ENCODE measurements around the gene MYCBP2.
"Not testable (repeated sequence)": the region's sequence is repeated elsewhere in the genome, so short reads cannot be mapped to it uniquely, and the experiment has no call there.

MYCBP2 gene

DNA sequence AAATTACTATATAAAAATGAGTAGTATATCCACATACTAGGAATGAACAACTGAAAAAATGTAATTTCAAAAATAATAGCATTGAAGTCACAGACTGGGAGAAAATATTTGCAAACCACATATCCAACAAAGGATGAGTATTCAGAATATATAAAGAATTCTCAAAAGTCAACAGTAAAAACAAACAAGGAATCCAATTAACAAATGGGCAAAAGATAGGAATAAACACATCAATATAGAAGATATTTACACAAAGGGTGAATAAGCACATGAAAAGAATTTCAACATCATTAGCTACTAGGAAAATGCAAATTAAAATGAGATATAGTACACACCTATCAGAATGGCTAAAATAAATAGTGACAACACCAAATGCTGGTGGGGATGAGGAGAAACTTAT is 37.0 kb downstream of the MYCBP2 start:
- no peak overlapping the region for H2AK5ac ChIP-seq (ENCODE audit: low read length)
- no peak overlapping the region for H3K56ac ChIP-seq (ENCODE audit: low read length)
- H3K4me1 ChIP-seq (ENCODE audit: control insufficient read depth, low read depth, low read length), result no peaks in the 10 kb centered on the region
- H4K8ac ChIP-seq (ENCODE audit: low read depth, low read length), result no peak overlapping the region
- no peak overlapping the region for H3K4me3 ChIP-seq (ENCODE audit: low read length)
- no peak for DNase-seq
- no peak overlapping the region for H2BK120ac ChIP-seq (ENCODE audit: low read depth, low read length)
- H2BK5ac ChIP-seq (ENCODE audit: low read length), result no peak overlapping the region
- no peak overlapping the region for H4K5ac ChIP-seq (ENCODE audit: low read length)
- no peaks in the 10 kb centered on the region for H3K79me2 ChIP-seq (ENCODE audit: control insufficient read depth, insufficient read depth, low read length)
- no peak overlapping the region for H3K4ac ChIP-seq (ENCODE audit: low read depth, low read length)
- H3K18ac ChIP-seq (ENCODE audit: low read length), result no peak overlapping the region
- H2BK15ac ChIP-seq (replicated peaks; ENCODE audit: low read depth), result no peak overlapping the region
- no peak overlapping the region for H3K9ac ChIP-seq (ENCODE audit: low read length)
- no peaks in the 10 kb centered on the region for H3K36me3 ChIP-seq (ENCODE audit: control insufficient read depth, insufficient read depth, low read length)
- H3K27ac ChIP-seq (ENCODE audit: low read depth, low read length), result no peak overlapping the region
- no peak overlapping the region for H3K4me2 ChIP-seq (ENCODE audit: low read length)
- no peak overlapping the region for H3K23ac ChIP-seq (ENCODE audit: low read length)
- no peaks in the 10 kb centered on the region for H3K27me3 ChIP-seq (ENCODE audit: insufficient read depth, low read length, poor library complexity)
- no peaks in the 10 kb centered on the region for H3K79me1 ChIP-seq (ENCODE audit: low read length)

DNA sequence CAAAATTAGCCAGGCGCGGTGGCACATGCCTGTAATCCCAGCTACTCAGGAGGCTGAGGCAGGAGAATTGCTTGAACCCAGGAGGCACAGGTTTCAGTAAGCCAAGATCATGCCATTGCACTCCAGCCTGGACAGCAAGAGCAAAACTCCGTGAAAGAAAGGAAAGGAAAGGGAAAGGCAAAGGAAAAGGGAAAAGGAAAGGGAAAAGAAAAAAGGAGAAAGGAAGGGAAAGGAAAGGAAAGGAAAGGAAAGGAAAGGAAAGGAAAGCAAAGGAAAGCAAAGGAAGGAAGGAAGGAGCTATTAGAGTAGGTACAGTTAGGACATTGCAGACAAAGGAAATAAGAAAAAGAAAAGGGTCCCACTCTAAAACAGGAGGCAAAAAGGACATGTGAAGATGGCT is 41.3 kb downstream of the MYCBP2 start:
- H2BK120ac ChIP-seq (ENCODE audit: low read depth, low read length); H3K79me1 ChIP-seq (ENCODE audit: low read length); H4K5ac ChIP-seq (ENCODE audit: low read length); DNase-seq; H3K23ac ChIP-seq (ENCODE audit: low read length); H3K9ac ChIP-seq (ENCODE audit: low read length); H2BK15ac ChIP-seq (replicated peaks; ENCODE audit: low read depth); H3K27ac ChIP-seq (ENCODE audit: low read depth, low read length); H2BK5ac ChIP-seq (ENCODE audit: low read length); H2AK5ac ChIP-seq (ENCODE audit: low read length); H3K36me3 ChIP-seq (ENCODE audit: control insufficient read depth, insufficient read depth, low read length); H4K8ac ChIP-seq (ENCODE audit: low read depth, low read length); H3K4me3 ChIP-seq (ENCODE audit: low read length); H3K4me1 ChIP-seq (ENCODE audit: control insufficient read depth, low read depth, low read length); H3K27me3 ChIP-seq (ENCODE audit: insufficient read depth, low read length, poor library complexity); H3K79me2 ChIP-seq (ENCODE audit: control insufficient read depth, insufficient read depth, low read length); H3K56ac ChIP-seq (ENCODE audit: low read length); H3K4ac ChIP-seq (ENCODE audit: low read depth, low read length); H3K4me2 ChIP-seq (ENCODE audit: low read length); H3K18ac ChIP-seq (ENCODE audit: low read length): not testable (repeated sequence)
- WGBS (ENCODE audit: extremely low coverage, insufficient coverage, low lambda C conversion rate), result no CpG with 5 or more reads among the region's 3 CpGs

DNA sequence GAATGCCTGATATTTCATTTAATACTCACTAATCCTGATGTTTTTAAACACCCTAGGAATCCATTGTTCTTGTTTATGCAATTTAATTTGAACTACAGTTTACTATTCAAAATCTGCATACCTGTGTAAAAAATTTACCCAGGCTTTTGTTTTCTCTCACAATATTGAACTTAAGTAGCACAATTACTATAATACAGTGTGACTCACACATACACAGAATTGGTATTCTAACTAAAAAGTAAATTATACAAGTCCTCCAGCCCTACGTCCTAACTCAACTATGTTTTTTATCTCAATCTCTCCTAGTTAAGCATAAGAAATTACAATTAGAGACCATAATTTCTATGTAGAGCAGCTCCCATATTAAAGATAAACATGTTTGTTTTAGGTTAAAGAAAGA is 41.8 kb downstream of the MYCBP2 start:
- H3K27me3 ChIP-seq (ENCODE audit: insufficient read depth, low read length, poor library complexity), result no peaks in the 10 kb centered on the region
- WGBS (ENCODE audit: extremely low coverage, insufficient coverage, low lambda C conversion rate), result no CpG with 5 or more reads among the region's 1 CpG
- no peaks in the 10 kb centered on the region for H3K79me2 ChIP-seq (ENCODE audit: control insufficient read depth, insufficient read depth, low read length)
- DNase-seq, result no peak
- H3K4me1 ChIP-seq (ENCODE audit: control insufficient read depth, low read depth, low read length), result no peaks in the 10 kb centered on the region
- H2AK5ac ChIP-seq (ENCODE audit: low read length), result no peak overlapping the region
- no peak overlapping the region for H3K56ac ChIP-seq (ENCODE audit: low read length)
- no peak overlapping the region for H3K23ac ChIP-seq (ENCODE audit: low read length)
- H3K4ac ChIP-seq (ENCODE audit: low read depth, low read length), result no peak overlapping the region
- no peaks in the 10 kb centered on the region for H3K36me3 ChIP-seq (ENCODE audit: control insufficient read depth, insufficient read depth, low read length)
- H3K27ac ChIP-seq (ENCODE audit: low read depth, low read length), result no peak overlapping the region
- no peak overlapping the region for H3K9ac ChIP-seq (ENCODE audit: low read length)
- no peaks in the 10 kb centered on the region for H3K79me1 ChIP-seq (ENCODE audit: low read length)
- no peak overlapping the region for H3K4me2 ChIP-seq (ENCODE audit: low read length)
- no peak overlapping the region for H2BK120ac ChIP-seq (ENCODE audit: low read depth, low read length)
- H4K5ac ChIP-seq (ENCODE audit: low read length), result no peak overlapping the region
- no peak overlapping the region for H3K4me3 ChIP-seq (ENCODE audit: low read length)
- no peak overlapping the region for H4K8ac ChIP-seq (ENCODE audit: low read depth, low read length)
- H2BK15ac ChIP-seq (replicated peaks; ENCODE audit: low read depth), result no peak overlapping the region
- no peak overlapping the region for H2BK5ac ChIP-seq (ENCODE audit: low read length)
- no peak overlapping the region for H3K18ac ChIP-seq (ENCODE audit: low read length)

GRCh38 chr13:77274126-77274525 is 52.8 kb downstream of the MYCBP2 start:
- H2AK5ac ChIP-seq (ENCODE audit: low read length), result no peak overlapping the region
- H3K27ac ChIP-seq (ENCODE audit: low read depth, low read length), result no peak overlapping the region
- no peak overlapping the region for H4K8ac ChIP-seq (ENCODE audit: low read depth, low read length)
- no peak overlapping the region for H4K5ac ChIP-seq (ENCODE audit: low read length)
- no peak overlapping the region for H3K23ac ChIP-seq (ENCODE audit: low read length)
- DNase-seq, result peak; percentile 1
- H3K79me2 ChIP-seq (ENCODE audit: control insufficient read depth, insufficient read depth, low read length), result no peaks in the 10 kb centered on the region
- H3K4me3 ChIP-seq (ENCODE audit: low read length), result no peak overlapping the region
- H3K27me3 ChIP-seq (ENCODE audit: insufficient read depth, low read length, poor library complexity), result no peaks in the 10 kb centered on the region
- no peak overlapping the region for H2BK5ac ChIP-seq (ENCODE audit: low read length)
- H3K56ac ChIP-seq (ENCODE audit: low read length), result no peak overlapping the region
- no peak overlapping the region for H3K4ac ChIP-seq (ENCODE audit: low read depth, low read length)
- H2BK15ac ChIP-seq (replicated peaks; ENCODE audit: low read depth), result no peak overlapping the region
- H3K4me1 ChIP-seq (ENCODE audit: control insufficient read depth, low read depth, low read length), result no peaks in the 10 kb centered on the region
- no peak overlapping the region for H2BK120ac ChIP-seq (ENCODE audit: low read depth, low read length)
- WGBS (ENCODE audit: extremely low coverage, insufficient coverage, low lambda C conversion rate), result no CpG with 5 or more reads among the region's 1 CpG
- H3K9ac ChIP-seq (ENCODE audit: low read length), result no peak overlapping the region
- no peaks in the 10 kb centered on the region for H3K79me1 ChIP-seq (ENCODE audit: low read length)
- no peaks in the 10 kb centered on the region for H3K36me3 ChIP-seq (ENCODE audit: control insufficient read depth, insufficient read depth, low read length)
- no peak overlapping the region for H3K4me2 ChIP-seq (ENCODE audit: low read length)
- H3K18ac ChIP-seq (ENCODE audit: low read length), result no peak overlapping the region

GRCh38 chr13:77269141-77269540 is 57.8 kb downstream of the MYCBP2 start:
- Histone ChIP-seq H2BK5ac (ENCODE audit: low read length) (no peak overlapping the region), H4K5ac (ENCODE audit: low read length) (no peak overlapping the region), H3K4me3 (ENCODE audit: low read length) (no peak overlapping the region), H3K23ac (ENCODE audit: low read length) (no peak overlapping the region), H3K9ac (ENCODE audit: low read length) (no peak overlapping the region), H3K4ac (ENCODE audit: low read depth, low read length) (no peak overlapping the region), H3K36me3 (ENCODE audit: control insufficient read depth, insufficient read depth, low read length) (no peaks in the 10 kb centered on the region), H3K4me2 (ENCODE audit: low read length) (no peak overlapping the region), H2BK120ac (ENCODE audit: low read depth, low read length) (no peak overlapping the region), H3K18ac (ENCODE audit: low read length) (no peak overlapping the region), H3K56ac (ENCODE audit: low read length) (no peak overlapping the region), H3K79me2 (ENCODE audit: control insufficient read depth, insufficient read depth, low read length) (no peaks in the 10 kb centered on the region), H3K27me3 (ENCODE audit: insufficient read depth, low read length, poor library complexity) (no peaks in the 10 kb centered on the region), H3K4me1 (ENCODE audit: control insufficient read depth, low read depth, low read length) (no peaks in the 10 kb centered on the region), H4K8ac (ENCODE audit: low read depth, low read length) (no peak overlapping the region), H2AK5ac (ENCODE audit: low read length) (no peak overlapping the region), H3K79me1 (ENCODE audit: low read length) (no peaks in the 10 kb centered on the region), H2BK15ac (replicated peaks; ENCODE audit: low read depth) (no peak overlapping the region), H3K27ac (ENCODE audit: low read depth, low read length) (no peak overlapping the region)
- peak; percentile 7 for DNase-seq
- WGBS (ENCODE audit: extremely low coverage, insufficient coverage, low lambda C conversion rate), result no CpG with 5 or more reads among the region's 1 CpG

DNA sequence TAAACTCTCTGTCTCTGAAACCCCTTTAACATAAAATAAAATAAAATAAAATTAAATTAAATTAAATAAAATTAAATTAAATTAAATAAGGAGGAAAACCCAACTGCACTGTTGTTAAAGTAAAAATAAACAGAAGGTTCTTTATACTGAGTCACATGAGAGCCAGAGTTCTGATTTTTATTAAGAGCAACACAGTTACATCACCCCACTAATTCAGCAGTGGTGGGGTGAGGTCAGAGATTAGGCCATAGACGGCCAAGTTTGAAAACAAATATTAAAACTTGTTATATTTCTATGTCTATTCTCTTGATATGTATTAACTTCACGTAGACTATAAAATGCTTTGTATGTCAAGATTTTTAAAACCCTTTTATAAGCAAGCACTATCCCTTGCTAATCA is 59.5 kb downstream of the MYCBP2 start:
- WGBS (ENCODE audit: extremely low coverage, insufficient coverage, low lambda C conversion rate), result no CpG with 5 or more reads among the region's 2 CpGs

More for the DNA sequence above, 59.5 kb downstream of the MYCBP2 start:
- Histone ChIP-seq H4K5ac (ENCODE audit: low read length) (no peak overlapping the region), H3K4ac (ENCODE audit: low read depth, low read length) (no peak overlapping the region), H3K9ac (ENCODE audit: low read length) (no peak overlapping the region), H3K18ac (ENCODE audit: low read length) (no peak overlapping the region), H3K56ac (ENCODE audit: low read length) (no peak overlapping the region), H3K4me1 (ENCODE audit: control insufficient read depth, low read depth, low read length) (no peaks in the 10 kb centered on the region), H2BK15ac (replicated peaks; ENCODE audit: low read depth) (no peak overlapping the region), H2BK5ac (ENCODE audit: low read length) (no peak overlapping the region), H3K36me3 (ENCODE audit: control insufficient read depth, insufficient read depth, low read length) (no peaks in the 10 kb centered on the region), H3K27me3 (ENCODE audit: insufficient read depth, low read length, poor library complexity) (no peaks in the 10 kb centered on the region), H2BK120ac (ENCODE audit: low read depth, low read length) (no peak overlapping the region), H3K27ac (ENCODE audit: low read depth, low read length) (no peak overlapping the region), H3K4me3 (ENCODE audit: low read length) (no peak overlapping the region), H3K79me1 (ENCODE audit: low read length) (no peaks in the 10 kb centered on the region), H2AK5ac (ENCODE audit: low read length) (no peak overlapping the region), H3K23ac (ENCODE audit: low read length) (no peak overlapping the region), H3K4me2 (ENCODE audit: low read length) (no peak overlapping the region), H4K8ac (ENCODE audit: low read depth, low read length) (no peak overlapping the region), H3K79me2 (ENCODE audit: control insufficient read depth, insufficient read depth, low read length) (no peaks in the 10 kb centered on the region)
- DNase-seq, result no peak

Data from mesendoderm (in vitro differentiated cells).